ENCODE data around the gene ICA1.

ICA1 gene

GRCh38 chr7:8117195-8117594 lies 144.8 kb downstream of the ICA1 start:
- H3K9me3 ChIP-seq (ENCODE audit: insufficient read depth, low read depth, low read length) = peaks cover 5% of the 10 kb centered on the region; the same call in 1 of the 2 replicates
- H4K20me1 ChIP-seq (ENCODE audit: insufficient read depth, low read length, poor library complexity, severe bottlenecking) = no peaks in the 10 kb centered on the region
- H3K79me2 ChIP-seq (ENCODE audit: insufficient read depth, low read length) = no peaks in the 10 kb centered on the region
- no peak overlapping the region for H2AFZ ChIP-seq (ENCODE audit: low read length)
- H3K9me2 ChIP-seq (replicated peaks; ENCODE audit: low read depth, low read length) = no peaks in the 10 kb centered on the region
- no peak for TF ChIP-seq CTCF (conservative IDR thresholded peaks at IDR 0.05; ENCODE audit: low read length)
- no peak for TF ChIP-seq EZH2phosphoT487 (IDR thresholded peaks at IDR 0.05; ENCODE audit: borderline replicate concordance)
- no peak overlapping the region for H3K9ac ChIP-seq (ENCODE audit: low read depth, low read length, poor library complexity, severe bottlenecking)
- no peaks in the 10 kb centered on the region for H3K27me3 ChIP-seq (ENCODE audit: insufficient read depth, low read length, poor library complexity, severe bottlenecking)
- H3F3A ChIP-seq (ENCODE audit: low read depth) = peaks cover 10% of the 10 kb centered on the region
- H3K4me1 ChIP-seq (ENCODE audit: insufficient read depth, low read length, poor library complexity, severe bottlenecking) = peaks cover 79% of the 10 kb centered on the region
- H3K4me2 ChIP-seq (ENCODE audit: low read depth, low read length, poor library complexity, severe bottlenecking) = no peak overlapping the region
- no peaks in the 10 kb centered on the region for H3K36me3 ChIP-seq (ENCODE audit: insufficient read depth, low read length)
- H3K4me3 ChIP-seq (ENCODE audit: low read length, poor library complexity, severe bottlenecking) = no peak overlapping the region

GRCh38 chr7:8115547-8116402 lies 146.2 kb downstream of the ICA1 start:
- Histone ChIP-seq H3K79me2 (ENCODE audit: insufficient read depth, low read length) (no peaks in the 10 kb centered on the region), H3K27me3 (ENCODE audit: insufficient read depth, low read length, poor library complexity, severe bottlenecking) (no peaks in the 10 kb centered on the region), H3K4me3 (ENCODE audit: low read length, poor library complexity, severe bottlenecking) (peak overlapping the region; percentile 36), H3F3A (ENCODE audit: low read depth) (peaks cover 10% of the 10 kb centered on the region), H3K36me3 (ENCODE audit: insufficient read depth, low read length) (no peaks in the 10 kb centered on the region), H2AFZ (ENCODE audit: low read length) (no peak overlapping the region), H3K4me1 (ENCODE audit: insufficient read depth, low read length, poor library complexity, severe bottlenecking) (peaks cover 68% of the 10 kb centered on the region), H3K9ac (ENCODE audit: low read depth, low read length, poor library complexity, severe bottlenecking) (peak overlapping the region; percentile 29), H3K4me2 (ENCODE audit: low read depth, low read length, poor library complexity, severe bottlenecking) (peak overlapping the region; percentile 67), H3K9me2 (replicated peaks; ENCODE audit: low read depth, low read length) (no peaks in the 10 kb centered on the region), H4K20me1 (ENCODE audit: insufficient read depth, low read length, poor library complexity, severe bottlenecking) (no peaks in the 10 kb centered on the region), H3K9me3 (ENCODE audit: insufficient read depth, low read depth, low read length) (peaks cover 5% of the 10 kb centered on the region; the same call in 1 of the 2 replicates)
- TF ChIP-seq CTCF (conservative IDR thresholded peaks at IDR 0.05; ENCODE audit: low read length) (no peak), EZH2phosphoT487 (IDR thresholded peaks at IDR 0.05; ENCODE audit: borderline replicate concordance) (no peak)

- H3K9ac ChIP-seq (ENCODE audit: low read depth, low read length, poor library complexity, severe bottlenecking) = no peak overlapping the region
- no peak overlapping the region for H2AFZ ChIP-seq (ENCODE audit: low read length)
- TF ChIP-seq EZH2phosphoT487 (IDR thresholded peaks at IDR 0.05; ENCODE audit: borderline replicate concordance) (no peak), CTCF (conservative IDR thresholded peaks at IDR 0.05; ENCODE audit: low read length) (no peak)
- H3K4me3 ChIP-seq (ENCODE audit: low read length, poor library complexity, severe bottlenecking) = peak overlapping the region; percentile 36
- no peaks in the 10 kb centered on the region for H4K20me1 ChIP-seq (ENCODE audit: insufficient read depth, low read length, poor library complexity, severe bottlenecking)
- peaks cover 56% of the 10 kb centered on the region for H3K4me1 ChIP-seq (ENCODE audit: insufficient read depth, low read length, poor library complexity, severe bottlenecking)
- H3K9me3 ChIP-seq (ENCODE audit: insufficient read depth, low read depth, low read length) = peaks cover 5% of the 10 kb centered on the region; the same call in 1 of the 2 replicates
- H3K79me2 ChIP-seq (ENCODE audit: insufficient read depth, low read length) = no peaks in the 10 kb centered on the region
- H3K36me3 ChIP-seq (ENCODE audit: insufficient read depth, low read length) = no peaks in the 10 kb centered on the region
- no peaks in the 10 kb centered on the region for H3K27me3 ChIP-seq (ENCODE audit: insufficient read depth, low read length, poor library complexity, severe bottlenecking)
- H3K9me2 ChIP-seq (replicated peaks; ENCODE audit: low read depth, low read length) = no peaks in the 10 kb centered on the region
- H3F3A ChIP-seq (ENCODE audit: low read depth) = peaks cover 10% of the 10 kb centered on the region
- H3K4me2 ChIP-seq (ENCODE audit: low read depth, low read length, poor library complexity, severe bottlenecking) = peak overlapping the region; percentile 67
These were observed 147.8 kb downstream of the ICA1 start for GRCh38 chr7:8114175-8114574.
